ENCODE results near the gene FBXO9. TPM values are rescaled to one million over a fixed set of nuclear protein-coding genes. Genes with fewer than 3 reads are reported as not detected.

FBXO9 gene
- total and polyA plus RNA-seq, 10 of the 15 experiments (the other 5 are each of a cell fraction or from before 2014, with no cell fraction given) = 9.9 to 68.9 (median 31.3) TPM

- Histone ChIP-seq H3K27me3 (replicated peaks in 1 of 2; ENCODE audit: control insufficient read depth in 2 of 2, insufficient read depth in 2 of 2, low read length in 1 of 2) (no peaks in the 10 kb centered on the region), H3K4me3 (no peak overlapping the region), H4K20me1 (ENCODE audit: control insufficient read depth, insufficient read depth) (no peaks in the 10 kb centered on the region), H3K9ac (ENCODE audit: control insufficient read depth, insufficient read depth, low read length) (no peak overlapping the region), H3K9me3 (replicated peaks; ENCODE audit: control insufficient read depth, insufficient read depth, low read length) (no peaks in the 10 kb centered on the region), H3K27ac (ENCODE audit: control insufficient read depth, insufficient read depth) (no peak overlapping the region), H3K4me2 (ENCODE audit: control insufficient read depth, insufficient read depth) (no peak overlapping the region), H3K4me1 (ENCODE audit: control insufficient read depth, insufficient read depth, low read length) (no peaks in the 10 kb centered on the region), H2AFZ (ENCODE audit: control insufficient read depth, low read depth, low read length) (no peak overlapping the region), H3K36me3 (ENCODE audit: control insufficient read depth in 2 of 2, insufficient read depth in 2 of 2, low read length in 1 of 2) (no peaks in the 10 kb centered on the region), H3K79me2 (ENCODE audit: control insufficient read depth, insufficient read depth, low read length) (no peaks in the 10 kb centered on the region)
- intact Hi-C loops (cut with micrococcal nuclease; ENCODE audit: unreplicated experiment) (no loop called here), in situ Hi-C loops (cut with MboI) (no loop called here)
- SMC1A ChIA-PET (ENCODE audit: uncharacterized antibody, unreplicated experiment) = no interaction called here
- TF ChIP-seq MEF2B (IDR thresholded peaks at IDR 0.05; ENCODE audit: partially characterized antibody, poor library complexity, severe bottlenecking) (no peak), ATF2 (IDR thresholded peaks at IDR 0.05; ENCODE audit: low read length) (no peak), MXI1 (IDR thresholded peaks at IDR 0.05; ENCODE audit: low read depth, low read length) (no peak), RBBP5 (conservative IDR thresholded peaks at IDR 0.05) (no peak), SRF (IDR thresholded peaks at IDR 0.05; ENCODE audit: low read depth in 2 of 2, low read length in 2 of 2) (no peak), RCOR1 (conservative IDR thresholded peaks at IDR 0.05; ENCODE audit: low read depth, low read length) (no peak), ZNF24 (IDR thresholded peaks at IDR 0.05) (no peak), CUX1 (IDR thresholded peaks at IDR 0.05; ENCODE audit: insufficient replicate concordance, low read depth, low read length) (no peak), NR2F1 (conservative IDR thresholded peaks at IDR 0.05) (no peak), NFYB (IDR thresholded peaks at IDR 0.05; ENCODE audit: insufficient read depth, low read depth, low read length) (no peak), IRF4 (IDR thresholded peaks at IDR 0.05; ENCODE audit: low read depth, low read length) (no peak)
- TF ChIP-seq, protein P1, sequence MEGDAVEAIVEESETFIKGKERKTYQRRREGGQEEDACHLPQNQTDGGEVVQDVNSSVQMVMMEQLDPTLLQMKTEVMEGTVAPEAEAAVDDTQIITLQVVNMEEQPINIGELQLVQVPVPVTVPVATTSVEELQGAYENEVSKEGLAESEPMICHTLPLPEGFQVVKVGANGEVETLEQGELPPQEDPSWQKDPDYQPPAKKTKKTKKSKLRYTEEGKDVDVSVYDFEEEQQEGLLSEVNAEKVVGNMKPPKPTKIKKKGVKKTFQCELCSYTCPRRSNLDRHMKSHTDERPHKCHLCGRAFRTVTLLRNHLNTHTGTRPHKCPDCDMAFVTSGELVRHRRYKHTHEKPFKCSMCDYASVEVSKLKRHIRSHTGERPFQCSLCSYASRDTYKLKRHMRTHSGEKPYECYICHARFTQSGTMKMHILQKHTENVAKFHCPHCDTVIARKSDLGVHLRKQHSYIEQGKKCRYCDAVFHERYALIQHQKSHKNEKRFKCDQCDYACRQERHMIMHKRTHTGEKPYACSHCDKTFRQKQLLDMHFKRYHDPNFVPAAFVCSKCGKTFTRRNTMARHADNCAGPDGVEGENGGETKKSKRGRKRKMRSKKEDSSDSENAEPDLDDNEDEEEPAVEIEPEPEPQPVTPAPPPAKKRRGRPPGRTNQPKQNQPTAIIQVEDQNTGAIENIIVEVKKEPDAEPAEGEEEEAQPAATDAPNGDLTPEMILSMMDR (IDR thresholded peaks at IDR 0.05 in 2 of 3, conservative IDR thresholded peaks at IDR 0.05 in 1 of 3; ENCODE audit: control insufficient read depth in 2 of 3, extremely low read depth in 1 of 3, insufficient read depth in 1 of 3, low read depth in 3 of 3, low read length in 3 of 3) = no peak
- TF ChIP-seq, protein P2, sequence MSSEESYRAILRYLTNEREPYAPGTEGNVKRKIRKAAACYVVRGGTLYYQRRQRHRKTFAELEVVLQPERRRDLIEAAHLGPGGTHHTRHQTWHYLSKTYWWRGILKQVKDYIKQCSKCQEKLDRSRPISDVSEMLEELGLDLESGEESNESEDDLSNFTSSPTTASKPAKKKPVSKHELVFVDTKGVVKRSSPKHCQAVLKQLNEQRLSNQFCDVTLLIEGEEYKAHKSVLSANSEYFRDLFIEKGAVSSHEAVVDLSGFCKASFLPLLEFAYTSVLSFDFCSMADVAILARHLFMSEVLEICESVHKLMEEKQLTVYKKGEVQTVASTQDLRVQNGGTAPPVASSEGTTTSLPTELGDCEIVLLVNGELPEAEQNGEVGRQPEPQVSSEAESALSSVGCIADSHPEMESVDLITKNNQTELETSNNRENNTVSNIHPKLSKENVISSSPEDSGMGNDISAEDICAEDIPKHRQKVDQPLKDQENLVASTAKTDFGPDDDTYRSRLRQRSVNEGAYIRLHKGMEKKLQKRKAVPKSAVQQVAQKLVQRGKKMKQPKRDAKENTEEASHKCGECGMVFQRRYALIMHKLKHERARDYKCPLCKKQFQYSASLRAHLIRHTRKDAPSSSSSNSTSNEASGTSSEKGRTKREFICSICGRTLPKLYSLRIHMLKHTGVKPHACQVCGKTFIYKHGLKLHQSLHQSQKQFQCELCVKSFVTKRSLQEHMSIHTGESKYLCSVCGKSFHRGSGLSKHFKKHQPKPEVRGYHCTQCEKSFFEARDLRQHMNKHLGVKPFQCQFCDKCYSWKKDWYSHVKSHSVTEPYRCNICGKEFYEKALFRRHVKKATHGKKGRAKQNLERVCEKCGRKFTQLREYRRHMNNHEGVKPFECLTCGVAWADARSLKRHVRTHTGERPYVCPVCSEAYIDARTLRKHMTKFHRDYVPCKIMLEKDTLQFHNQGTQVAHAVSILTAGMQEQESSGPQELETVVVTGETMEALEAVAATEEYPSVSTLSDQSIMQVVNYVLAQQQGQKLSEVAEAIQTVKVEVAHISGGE (CRISPR knock-in tag; IDR thresholded peaks at IDR 0.05) = no peak
- no TSS peak for BruUV-seq (replicated peaks)
- DNase-seq (ENCODE audit: low read depth, low spot score) (no peak), FAIRE-seq (no peak), ATAC-seq (no peak)
- POLR2A ChIA-PET = no interaction called here
- RAD21 ChIA-PET (ENCODE audit: unreplicated experiment) = no interaction called here
- CTCF ChIA-PET = no interaction called here
- WGBS (ENCODE audit: insufficient coverage, insufficient replicate concordance, low lambda C conversion rate, missing lambda C conversion rate) = 94% methylated on average over 1 of the region's 1 CpG
Observed at GRCh38 chr6:53023323-53023722, 41.9 kb upstream of the FBXO9 start.
